HG03045 (cell line): ENCODE data around the gene ENDOV.
"Not testable (repeated sequence)": the region's sequence is repeated elsewhere in the genome, so short reads cannot be mapped to it uniquely, and the experiment has no call there.

Experiments used
- ATAC-seq: cut with Tn5 transposase; IDR thresholded peaks from one replicate; pipeline ENCODE4 v1.9.1; 2021; ENCODE audit warnings: mild to moderate bottlenecking, moderate library complexity; ENCODE audit not compliant: unreplicated experiment

Gene ENDOV

DNA sequence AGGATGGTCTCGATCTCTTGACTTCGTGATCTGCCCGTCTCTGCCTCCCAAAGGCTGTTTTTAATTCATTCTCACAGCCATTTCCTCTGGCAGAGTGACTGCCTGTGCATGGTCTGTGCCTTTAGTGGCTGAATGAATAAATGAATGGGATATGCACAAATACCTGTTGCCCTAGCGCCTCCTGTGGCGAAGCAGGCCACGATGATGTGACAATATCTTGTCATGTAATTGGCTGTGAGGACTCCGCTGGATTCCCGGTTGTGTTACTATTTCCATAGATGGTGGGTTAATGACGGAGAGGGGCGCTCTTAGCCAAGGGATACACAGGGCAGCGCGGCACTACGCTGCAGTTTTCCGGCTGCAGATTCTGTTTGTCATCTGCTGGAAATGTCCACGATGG is 26.8 kb upstream of the ENDOV start:
- no peak for ATAC-seq

DNA sequence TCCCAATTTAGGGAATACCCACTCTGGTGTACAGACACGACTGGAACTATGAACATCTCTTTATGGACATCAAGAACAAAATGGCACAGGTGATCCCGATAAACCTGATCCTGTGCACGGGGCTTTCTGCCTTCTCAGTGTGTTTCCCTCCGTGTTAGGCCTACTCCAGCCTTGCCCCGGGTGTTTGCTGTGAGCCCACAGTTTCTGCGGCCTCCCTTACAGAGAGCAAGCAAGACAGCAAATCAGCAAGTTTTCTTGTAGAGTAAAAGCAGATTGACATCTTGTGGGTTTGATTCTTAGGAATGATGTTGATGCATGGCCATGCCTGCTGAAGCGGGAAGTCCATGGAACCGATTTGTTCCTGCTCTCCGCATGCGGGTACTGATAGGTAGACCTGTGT is 26.4 kb upstream of the ENDOV start:
- no peak for ATAC-seq

DNA sequence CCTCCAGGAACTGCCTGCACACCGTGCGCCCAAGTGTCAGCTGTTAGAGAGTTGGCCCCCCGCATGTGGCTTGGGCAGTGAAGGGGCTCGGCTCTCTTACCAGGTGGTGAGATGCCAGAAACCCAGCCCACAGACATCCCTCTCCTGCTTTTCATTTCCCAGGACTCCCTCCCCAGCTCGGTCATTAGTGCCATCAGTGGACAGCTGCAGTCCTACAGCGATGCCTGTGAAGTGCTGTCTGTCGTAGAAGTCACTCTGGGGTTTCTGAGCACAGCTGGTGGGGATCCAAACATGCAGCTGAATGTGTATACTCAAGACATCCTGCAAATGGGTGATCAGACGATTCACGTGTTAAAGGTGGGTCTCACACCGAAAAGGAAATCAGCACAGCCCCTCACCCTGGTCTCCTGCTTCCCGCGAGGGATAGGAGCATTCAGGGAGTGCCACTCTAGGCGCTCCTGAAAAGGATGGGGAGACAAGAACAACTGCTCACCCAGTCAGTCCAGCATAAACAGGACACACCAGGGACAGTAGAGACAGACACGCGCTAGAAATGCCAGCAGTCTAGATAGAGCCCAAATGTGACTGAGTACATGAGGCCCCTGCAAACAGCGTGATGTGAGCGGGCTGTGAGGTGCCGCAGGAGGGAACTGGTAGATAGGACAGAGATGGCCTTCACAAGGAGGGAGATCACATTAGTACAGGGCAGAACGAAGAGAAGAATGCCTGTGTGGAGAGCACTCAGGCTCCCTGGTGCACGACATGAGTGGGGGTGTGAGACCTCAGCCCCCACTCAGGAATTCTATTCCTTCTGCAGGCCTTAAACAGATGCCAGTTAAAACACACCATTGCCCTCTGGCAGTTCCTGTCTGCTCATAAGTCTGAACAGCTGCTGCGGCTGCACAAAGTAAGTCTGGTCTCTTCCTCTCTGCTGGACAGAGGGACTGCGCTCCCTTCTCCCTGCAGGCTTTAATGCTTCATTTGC is 25.7 kb upstream of the ENDOV start:
- no peak for ATAC-seq

DNA sequence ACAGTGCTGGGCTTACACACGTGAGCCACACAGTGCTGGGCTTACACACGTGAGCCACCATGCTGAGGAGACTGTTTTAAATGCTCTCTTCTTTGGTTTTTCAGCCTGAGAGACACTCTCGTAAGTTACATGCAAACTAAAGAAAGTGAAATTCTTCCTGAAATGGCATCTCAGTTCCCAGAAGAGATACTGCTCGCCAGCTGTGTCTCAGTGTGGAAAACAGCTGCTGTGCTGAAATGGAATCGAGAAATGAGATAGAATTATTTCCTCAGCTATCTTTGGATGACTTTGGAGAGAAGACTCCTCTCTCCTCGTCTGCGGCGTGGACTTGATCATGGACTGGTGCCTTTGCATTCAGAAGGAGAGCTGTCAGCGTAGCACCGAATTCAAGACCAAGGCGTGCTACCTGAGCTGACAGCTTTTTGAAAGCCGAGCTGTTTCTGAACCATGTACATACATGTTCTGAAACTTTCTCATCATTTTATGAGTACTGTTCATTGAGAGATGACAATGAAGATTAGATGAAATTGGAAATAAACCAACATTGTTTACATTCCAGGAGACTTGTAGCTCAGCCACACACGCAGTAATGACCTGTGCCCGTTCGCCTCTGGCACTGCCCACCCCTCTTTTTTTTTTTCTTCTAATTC is 21.6 kb upstream of the ENDOV start:
- ATAC-seq: no peak

DNA sequence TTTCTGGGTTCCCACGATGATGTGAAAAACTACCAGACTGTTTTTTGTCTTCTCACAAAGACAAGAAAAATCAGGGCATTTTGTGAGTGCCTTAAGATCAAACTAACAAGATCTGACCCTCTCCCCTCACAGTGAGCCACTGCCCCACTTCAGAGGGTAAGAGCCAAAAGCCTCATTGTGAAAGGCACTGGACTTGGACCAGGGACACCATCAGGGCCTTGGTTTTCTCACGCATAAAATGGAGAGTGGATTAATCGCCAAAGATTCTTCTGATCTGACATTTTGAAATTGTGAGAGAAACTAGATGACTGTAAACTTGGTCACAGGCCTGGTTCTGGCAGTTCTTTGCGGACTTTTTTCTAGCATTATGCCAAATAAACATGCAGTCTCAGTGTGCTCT is 21.0 kb upstream of the ENDOV start:
- no peak for ATAC-seq

DNA sequence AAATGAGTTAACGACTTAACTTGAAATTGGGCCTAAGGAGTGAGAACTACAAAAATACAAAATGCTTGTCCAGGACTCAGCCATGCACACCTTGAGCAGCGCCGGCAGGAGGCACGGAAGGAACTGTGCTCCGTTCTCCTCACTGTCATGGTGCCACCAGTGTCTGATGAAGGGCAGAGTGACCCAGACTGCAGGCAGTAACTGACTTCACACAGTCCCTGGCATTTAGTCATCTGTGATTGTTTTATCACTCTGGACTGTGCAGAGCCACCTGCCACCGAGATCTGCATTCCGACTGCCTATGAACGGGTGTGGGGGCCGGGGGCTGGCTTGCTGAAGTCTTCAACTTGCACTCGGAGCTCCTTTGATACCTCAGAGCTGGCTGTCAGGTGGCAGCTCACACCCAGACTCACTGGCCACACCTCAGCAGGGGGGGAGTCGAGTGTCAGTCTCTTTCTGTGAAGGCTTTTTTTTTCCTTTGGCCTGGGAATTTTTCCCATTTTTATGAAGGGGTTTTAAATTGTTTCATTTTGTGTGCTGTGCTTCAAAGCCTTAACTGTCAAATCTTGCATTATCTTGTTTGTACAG is 20.2 kb upstream of the ENDOV start:
- ATAC-seq: no peak

DNA sequence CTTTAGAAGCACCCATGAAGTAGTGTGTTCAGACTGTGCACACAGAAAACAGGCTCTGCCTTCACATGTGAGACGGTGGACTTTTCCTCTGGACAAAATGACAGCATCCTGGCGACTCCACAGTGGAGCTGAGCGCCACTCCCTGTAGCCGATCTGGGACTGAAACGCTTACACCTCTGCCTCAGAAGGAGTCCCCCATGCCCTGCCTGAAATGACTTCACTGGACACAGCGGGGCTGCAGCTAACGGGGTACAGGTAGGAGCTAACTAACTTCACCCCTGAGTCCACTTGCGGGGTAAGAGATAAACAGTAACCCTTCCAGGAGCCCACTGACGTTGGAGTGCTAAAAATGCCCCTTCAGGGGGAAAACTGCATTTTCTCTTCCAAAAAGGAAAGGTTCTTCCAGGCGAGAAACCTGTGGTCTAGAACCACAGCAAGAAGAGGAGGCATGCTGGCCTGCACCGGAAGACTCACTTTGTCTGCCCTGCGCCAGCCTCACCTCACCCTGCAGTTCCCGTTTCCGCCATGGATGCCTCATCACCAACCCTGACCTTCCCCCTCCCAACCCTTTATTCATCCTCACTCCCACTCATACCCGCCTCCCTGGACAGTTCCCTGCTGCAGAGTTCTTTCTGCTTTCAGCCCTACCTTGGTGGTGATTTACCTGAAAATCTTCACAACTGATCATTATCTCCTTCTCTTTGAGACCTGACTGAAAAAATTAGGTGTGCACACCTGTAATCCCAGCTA is 19.4 kb upstream of the ENDOV start:
- no peak for ATAC-seq

DNA sequence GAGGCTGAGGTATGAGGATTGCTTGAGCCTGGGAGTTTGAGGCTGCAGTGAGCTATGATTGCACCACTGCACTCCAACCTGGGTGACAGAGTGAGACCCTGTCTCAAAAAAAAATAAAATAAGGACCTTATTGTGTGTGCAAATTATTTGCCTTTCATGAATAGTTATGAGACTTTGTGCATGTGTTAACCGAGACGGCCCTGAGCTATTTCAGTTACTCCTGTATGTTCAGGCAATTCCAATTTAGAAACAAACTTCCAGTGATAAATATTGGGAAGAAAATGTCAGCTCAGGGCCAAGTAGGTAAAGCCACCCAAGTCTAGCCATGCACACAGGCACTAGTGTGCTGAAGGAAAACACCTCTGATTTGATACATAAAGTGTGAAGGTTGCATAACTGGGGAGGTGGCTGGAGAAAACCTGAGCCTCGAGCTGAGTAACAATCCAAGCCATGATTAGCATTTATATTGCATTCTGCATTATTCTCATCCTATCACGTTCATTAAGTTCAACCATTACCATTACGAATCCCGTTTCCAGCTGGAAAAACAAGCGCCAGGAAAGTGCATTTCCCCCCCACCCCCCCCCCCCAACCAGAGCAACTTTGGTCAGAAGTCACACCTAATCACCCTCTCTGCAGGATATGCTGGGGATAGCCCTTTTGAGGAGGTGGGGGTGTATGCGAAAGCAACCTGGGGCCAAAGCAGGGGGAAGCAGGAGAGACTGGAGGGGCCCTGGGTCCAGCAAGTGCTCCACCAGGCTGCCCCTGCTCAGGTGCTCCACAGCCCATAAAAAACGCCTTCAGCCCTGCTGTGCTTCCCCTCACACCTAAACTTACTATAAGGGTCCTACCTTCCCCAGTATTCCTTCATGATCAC is 18.6 kb upstream of the ENDOV start:
- ATAC-seq: no peak

DNA sequence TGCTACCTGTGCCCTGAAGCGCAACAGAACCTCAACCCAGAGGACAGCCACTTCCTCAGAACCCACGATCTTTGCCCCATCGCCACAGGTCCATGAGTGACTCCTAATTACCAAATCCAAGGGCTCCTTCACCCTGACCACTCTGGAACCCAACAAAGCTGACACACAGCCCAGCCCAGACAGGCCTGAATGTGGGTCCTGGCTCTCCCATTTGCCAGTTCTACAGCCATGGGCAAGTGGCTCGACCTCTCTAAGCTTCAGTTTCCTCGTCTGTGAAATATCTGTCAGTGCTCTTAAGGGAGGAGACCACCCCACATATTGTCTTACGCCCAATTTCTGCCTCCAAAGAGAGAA is 18.0 kb upstream of the ENDOV start:
- no peak for ATAC-seq

DNA sequence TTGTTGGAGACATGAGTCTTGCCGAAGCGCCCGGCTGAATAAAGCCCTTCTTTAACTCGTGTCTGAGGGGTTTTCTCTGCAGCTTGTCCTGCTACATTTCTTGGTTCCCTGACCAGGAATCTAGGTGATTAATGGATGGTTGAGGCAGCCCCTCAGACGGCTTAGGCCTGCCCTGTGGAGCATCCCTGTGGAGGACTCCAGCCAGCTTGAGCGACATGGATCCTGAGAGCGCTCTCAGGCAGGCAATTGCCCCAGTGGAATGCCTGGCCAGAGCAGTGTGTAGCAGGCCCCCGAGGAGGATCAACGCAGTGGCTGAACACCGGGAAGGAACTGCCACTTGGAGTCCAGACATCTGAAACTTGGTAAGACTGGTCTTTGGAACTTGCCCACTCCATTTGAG is 17.3 kb upstream of the ENDOV start:
- no peak for ATAC-seq

DNA sequence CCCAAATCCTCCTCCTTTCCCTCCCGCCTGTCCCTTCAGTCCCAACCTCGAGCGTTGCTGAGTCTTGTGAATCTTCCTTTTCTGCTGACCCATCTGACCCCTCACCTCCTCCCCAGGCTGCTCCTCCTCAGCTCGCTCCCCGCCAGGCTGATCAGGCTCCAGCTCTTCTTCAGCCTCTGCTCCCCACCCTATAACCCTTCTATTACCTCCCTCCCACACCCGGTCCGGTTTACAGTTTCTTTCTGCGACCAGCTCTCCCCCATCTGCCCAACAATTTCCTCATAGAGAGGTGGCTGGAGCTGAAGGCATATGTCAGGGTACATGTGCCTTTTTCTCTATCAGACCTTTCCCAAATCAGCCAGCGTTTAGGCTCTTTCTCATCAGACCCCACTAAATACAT is 13.9 kb upstream of the ENDOV start:
- ATAC-seq: not testable (repeated sequence)

DNA sequence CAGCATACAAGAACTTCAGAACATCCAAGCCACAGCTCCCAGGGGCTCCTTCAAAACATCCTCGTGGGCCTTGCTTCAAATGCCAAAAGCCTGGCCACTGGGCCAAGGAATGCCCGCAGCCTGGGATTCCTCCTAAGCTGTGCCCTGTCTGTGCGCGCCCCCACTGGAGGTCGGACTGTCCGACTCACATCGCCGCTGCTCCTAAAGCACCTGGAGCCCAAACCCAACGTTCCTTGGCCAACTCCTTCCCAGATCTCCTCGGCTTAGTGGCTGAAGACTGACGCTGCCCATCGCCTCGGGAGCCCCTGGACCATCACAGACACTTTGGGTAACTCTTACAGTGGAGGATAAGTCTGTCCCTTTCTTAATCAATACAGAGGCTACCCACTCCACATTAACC is 12.9 kb upstream of the ENDOV start:
- not testable (repeated sequence) for ATAC-seq

DNA sequence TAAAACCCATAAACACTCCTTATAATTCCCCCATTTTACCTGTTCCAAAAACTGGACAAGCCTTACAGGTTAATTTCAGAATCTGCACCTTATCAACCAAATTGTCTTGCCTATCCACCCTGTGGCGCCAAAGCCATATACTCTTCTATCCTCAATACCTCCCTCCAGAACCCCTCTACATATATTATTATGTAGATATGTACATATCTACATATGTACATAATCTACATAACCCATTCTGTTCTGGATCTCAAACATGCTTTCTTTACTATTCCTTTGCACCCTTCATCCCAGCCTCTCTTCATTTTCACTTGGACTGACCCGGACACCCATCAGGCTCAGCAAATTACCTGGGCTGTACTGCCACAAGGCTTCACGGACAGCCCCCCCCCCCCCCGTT is 12.0 kb upstream of the ENDOV start:
- no peak for ATAC-seq

DNA sequence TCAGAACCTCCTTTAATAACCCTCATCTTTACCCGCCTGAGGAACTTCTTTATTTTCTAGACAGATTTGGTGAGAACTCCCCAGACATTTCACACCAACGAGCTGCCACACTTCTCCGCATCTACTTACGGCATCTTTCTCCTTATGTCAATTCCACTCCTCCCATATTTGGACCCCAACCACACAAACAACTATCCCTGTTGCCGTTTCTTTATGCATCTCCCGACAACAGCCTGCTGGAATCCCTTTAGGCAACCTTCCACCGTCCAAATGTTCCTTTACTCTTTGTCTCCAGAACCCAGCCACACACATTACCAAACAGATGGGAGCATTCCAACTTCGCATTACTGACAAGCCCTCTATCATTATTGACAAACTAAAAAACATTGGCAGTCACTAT is 8.8 kb upstream of the ENDOV start:
- ATAC-seq: no peak

DNA sequence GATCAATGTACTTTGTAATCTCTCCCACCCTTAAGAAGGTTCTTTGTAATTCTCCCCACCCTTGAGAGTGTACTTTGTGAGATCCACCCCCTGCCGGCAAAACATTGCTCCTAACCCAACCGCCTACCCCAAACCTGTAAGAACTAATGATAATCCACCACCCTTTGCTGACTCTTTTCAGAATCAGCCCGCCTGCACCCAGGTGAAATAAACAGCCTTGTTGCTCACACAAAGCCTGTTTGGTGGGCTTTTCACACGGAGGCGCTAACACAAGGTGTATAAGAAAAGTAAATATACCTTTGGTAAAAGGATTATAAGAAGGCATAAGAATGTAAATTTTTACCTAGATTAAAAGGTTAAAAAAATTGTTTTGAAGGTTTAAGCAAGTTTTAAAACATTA is 7.0 kb upstream of the ENDOV start:
- ATAC-seq: not testable (repeated sequence)

DNA sequence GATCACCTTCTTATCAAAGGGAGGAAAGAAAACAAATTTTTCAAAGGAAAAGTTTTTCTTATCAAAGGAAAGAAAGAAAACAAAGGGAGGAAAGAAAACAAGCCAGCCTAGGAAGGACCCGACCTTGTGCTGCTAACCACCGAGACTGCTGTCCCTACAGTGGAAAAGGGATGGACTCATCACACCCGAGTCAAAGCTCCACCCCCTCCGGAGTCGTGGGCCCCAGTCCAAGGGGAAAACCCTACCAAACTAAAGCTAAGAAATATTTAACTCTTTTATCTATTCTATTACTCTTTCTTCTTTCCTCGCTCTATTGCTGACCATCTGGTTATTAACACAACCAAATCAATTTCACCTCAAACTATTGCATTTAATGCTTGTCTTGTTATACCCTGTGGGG is 6.1 kb upstream of the ENDOV start:
- ATAC-seq: no peak

DNA sequence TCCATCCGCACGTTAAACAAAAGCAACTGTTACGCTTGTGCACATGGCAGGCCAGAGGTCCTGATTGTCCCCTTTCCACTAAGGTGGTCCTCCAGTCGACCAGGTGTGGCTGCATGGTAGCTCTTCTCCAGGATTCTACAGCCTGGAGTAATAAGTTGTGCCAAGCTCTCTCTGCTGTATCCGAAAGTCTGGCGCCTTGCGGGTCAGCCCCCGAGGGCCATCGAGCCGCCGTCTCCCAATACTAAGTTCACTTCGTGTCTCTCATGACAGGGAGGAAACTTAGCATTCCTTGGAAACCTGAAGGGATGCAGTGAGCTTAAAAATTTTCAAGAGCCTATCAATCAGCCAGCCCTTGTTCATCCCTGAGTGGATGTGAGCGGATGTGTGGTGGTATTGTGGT is 5.3 kb upstream of the ENDOV start:
- no peak for ATAC-seq

DNA sequence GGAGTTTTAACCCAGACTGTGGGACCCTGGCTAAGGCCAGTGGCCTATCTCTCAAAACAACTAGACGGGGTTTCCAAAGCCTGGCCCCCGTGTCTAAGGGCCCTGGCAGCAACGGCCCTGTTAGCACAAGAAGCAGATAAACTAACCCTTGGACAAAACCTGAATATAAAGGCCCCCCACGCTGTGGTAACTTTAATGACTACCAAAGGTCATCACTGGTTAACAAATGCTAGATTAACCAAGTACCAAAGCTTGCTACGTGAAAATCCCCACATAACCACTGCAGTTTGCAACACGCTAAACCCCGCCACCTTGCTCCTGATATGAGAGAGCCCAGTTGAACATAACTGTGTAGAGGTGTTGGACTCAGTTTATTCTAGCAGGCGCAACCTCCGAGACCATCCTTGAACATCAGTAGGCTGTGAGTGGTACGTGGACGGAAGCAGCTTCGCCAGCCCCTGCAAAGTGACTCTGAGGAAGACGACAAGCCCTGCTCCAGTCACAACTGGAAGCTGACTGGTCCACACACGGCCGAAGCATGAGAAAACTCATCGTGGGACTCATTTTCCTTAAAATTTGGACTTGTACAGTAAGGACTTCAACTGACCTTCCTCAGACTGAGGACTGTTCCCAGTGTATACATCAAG is 4.4 kb upstream of the ENDOV start:
- not testable (repeated sequence) for ATAC-seq

DNA sequence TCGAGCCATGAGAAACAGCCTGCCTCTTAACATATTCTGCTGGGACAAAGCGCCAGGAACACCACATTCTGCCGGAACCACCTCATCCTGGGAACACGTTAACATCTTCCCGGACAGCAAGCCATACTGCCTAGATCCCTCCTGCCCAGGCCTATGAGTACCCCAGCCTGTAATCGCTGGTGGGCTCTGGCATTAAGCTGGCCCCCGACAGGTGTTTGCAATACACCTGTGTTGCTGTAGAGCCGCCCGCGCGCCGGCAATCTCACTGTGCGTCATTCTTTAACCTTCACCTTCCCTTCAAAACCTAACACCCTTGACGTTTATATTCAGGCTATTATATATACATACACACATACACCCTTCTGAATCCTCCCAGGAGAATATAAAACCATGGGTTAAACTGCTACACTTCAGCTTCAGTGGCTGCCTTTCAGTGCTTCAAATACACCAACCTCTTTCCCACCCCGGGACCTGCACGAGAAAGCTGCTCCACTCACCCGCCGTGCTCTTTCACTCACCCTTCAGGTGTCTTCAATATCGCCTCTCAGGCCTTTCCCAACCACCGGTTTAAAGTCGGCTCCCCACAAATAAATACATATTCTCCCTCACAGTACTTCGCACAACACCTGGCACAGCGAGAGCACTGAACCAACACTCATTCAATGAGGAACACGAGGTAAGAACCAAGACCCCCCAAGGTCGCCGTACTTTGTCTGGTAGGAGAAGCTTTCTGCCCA is 1.0 kb upstream of the ENDOV start:
- no peak for ATAC-seq
